Measurements from ENCODE around the gene CREB5.

The CREB5 gene

DNA sequence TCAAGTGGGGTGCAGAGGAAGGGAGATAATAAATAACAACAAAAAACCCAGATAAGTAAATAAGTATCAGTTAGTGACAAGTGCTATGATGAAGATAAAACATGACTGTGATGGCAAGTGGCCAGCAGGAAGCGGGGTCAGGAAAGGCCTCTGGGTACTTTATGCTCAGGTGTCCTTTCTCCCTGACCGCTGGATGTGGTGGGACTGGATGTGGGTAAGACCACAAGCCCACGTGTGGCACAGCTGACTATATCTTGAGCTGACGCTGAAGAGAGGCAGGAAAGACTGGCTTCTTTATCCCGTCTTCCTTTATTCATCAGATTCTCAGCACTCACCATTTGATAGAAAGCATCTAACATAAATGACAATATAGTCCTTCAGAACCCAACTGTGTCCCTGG, 87.8 kb downstream of the CREB5 start:
- no peak overlapping the region for H3K4me3 ChIP-seq (replicated peaks; ENCODE audit: low read depth, low read length)
- TF ChIP-seq, protein P1, sequence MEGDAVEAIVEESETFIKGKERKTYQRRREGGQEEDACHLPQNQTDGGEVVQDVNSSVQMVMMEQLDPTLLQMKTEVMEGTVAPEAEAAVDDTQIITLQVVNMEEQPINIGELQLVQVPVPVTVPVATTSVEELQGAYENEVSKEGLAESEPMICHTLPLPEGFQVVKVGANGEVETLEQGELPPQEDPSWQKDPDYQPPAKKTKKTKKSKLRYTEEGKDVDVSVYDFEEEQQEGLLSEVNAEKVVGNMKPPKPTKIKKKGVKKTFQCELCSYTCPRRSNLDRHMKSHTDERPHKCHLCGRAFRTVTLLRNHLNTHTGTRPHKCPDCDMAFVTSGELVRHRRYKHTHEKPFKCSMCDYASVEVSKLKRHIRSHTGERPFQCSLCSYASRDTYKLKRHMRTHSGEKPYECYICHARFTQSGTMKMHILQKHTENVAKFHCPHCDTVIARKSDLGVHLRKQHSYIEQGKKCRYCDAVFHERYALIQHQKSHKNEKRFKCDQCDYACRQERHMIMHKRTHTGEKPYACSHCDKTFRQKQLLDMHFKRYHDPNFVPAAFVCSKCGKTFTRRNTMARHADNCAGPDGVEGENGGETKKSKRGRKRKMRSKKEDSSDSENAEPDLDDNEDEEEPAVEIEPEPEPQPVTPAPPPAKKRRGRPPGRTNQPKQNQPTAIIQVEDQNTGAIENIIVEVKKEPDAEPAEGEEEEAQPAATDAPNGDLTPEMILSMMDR (IDR thresholded peaks at IDR 0.05; ENCODE audit: insufficient read depth, low read length, poor library complexity, severe bottlenecking), result no peak
- H3K36me3 ChIP-seq (ENCODE audit: control insufficient read depth, insufficient read depth, low read length), result no peaks in the 10 kb centered on the region
- no peaks in the 10 kb centered on the region; the same call in none of the 2 replicates for H3K27me3 ChIP-seq (replicated peaks; ENCODE audit: control insufficient read depth, insufficient read depth, low read length)
- DNase-seq (ENCODE audit: extremely low read depth, insufficient read length), result no peak

GRCh38 chr7:28502408-28502807, 90.1 kb downstream of the CREB5 start:
- DNase-seq (ENCODE audit: extremely low read depth, insufficient read length), result no peak
- Histone ChIP-seq H3K4me3 (replicated peaks; ENCODE audit: low read depth, low read length) (no peak overlapping the region), H3K27me3 (replicated peaks; ENCODE audit: control insufficient read depth, insufficient read depth, low read length) (no peaks in the 10 kb centered on the region; the same call in none of the 2 replicates), H3K36me3 (ENCODE audit: control insufficient read depth, insufficient read depth, low read length) (no peaks in the 10 kb centered on the region)
- TF ChIP-seq, protein P1 (IDR thresholded peaks at IDR 0.05; ENCODE audit: insufficient read depth, low read length, poor library complexity, severe bottlenecking), result no peak

GRCh38 chr7:28503396-28503795, 91.1 kb downstream of the CREB5 start:
- DNase-seq (ENCODE audit: extremely low read depth, insufficient read length), result no peak

DNA sequence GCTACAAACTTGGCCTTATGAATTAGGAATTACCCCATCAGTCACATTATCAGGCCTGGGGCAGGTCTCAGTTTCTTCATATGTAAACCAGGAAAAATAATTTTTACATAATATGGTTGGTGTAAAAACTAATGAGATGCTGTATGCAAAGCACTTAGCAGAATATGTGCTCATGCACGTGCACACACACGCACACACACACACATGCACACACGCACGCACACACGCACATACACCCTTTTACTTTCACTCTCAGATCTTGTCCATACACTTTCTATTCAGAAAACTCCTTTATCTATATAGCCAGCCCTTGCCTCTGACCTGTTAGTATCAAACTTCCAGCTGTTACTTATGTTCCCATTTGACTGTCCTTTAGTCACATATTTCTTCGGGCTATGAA, 92.7 kb downstream of the CREB5 start:
- Histone ChIP-seq H3K27me3 (replicated peaks; ENCODE audit: control insufficient read depth, insufficient read depth, low read length) (no peaks in the 10 kb centered on the region; the same call in 1 of the 2 replicates), H3K36me3 (ENCODE audit: control insufficient read depth, insufficient read depth, low read length) (no peaks in the 10 kb centered on the region), H3K4me3 (replicated peaks; ENCODE audit: low read depth, low read length) (no peak overlapping the region)
- no peak for DNase-seq (ENCODE audit: extremely low read depth, insufficient read length)
- TF ChIP-seq, protein P1 (IDR thresholded peaks at IDR 0.05; ENCODE audit: insufficient read depth, low read length, poor library complexity, severe bottlenecking), result no peak

More at GRCh38 chr7:28503396-28503795, 91.1 kb downstream of the CREB5 start:
- H3K4me3 ChIP-seq (replicated peaks; ENCODE audit: low read depth, low read length), result no peak overlapping the region
- H3K36me3 ChIP-seq (ENCODE audit: control insufficient read depth, insufficient read depth, low read length), result no peaks in the 10 kb centered on the region
- no peaks in the 10 kb centered on the region; the same call in none of the 2 replicates for H3K27me3 ChIP-seq (replicated peaks; ENCODE audit: control insufficient read depth, insufficient read depth, low read length)
- TF ChIP-seq, protein P1 (IDR thresholded peaks at IDR 0.05; ENCODE audit: insufficient read depth, low read length, poor library complexity, severe bottlenecking), result no peak

GRCh38 chr7:28505867-28506266, 93.5 kb downstream of the CREB5 start:
- Histone ChIP-seq H3K36me3 (ENCODE audit: control insufficient read depth, insufficient read depth, low read length) (no peaks in the 10 kb centered on the region), H3K27me3 (replicated peaks; ENCODE audit: control insufficient read depth, insufficient read depth, low read length) (no peaks in the 10 kb centered on the region; the same call in 1 of the 2 replicates), H3K4me3 (replicated peaks; ENCODE audit: low read depth, low read length) (no peak overlapping the region)
- DNase-seq (ENCODE audit: extremely low read depth, insufficient read length), result no peak
- TF ChIP-seq, protein P1 (IDR thresholded peaks at IDR 0.05; ENCODE audit: insufficient read depth, low read length, poor library complexity, severe bottlenecking), result no peak

Measured in GM06990 (cell line).